ENCODE measurements around the gene LHFPL3. TPM values are rescaled to one million over a fixed set of nuclear protein-coding genes. Genes with fewer than 3 reads are reported as not detected.

LHFPL3 gene
- total and polyA plus RNA-seq, 7 donors: 0.17 to 0.55 (median 0.36) TPM; not detected in 4

- TF ChIP-seq, protein P1, sequence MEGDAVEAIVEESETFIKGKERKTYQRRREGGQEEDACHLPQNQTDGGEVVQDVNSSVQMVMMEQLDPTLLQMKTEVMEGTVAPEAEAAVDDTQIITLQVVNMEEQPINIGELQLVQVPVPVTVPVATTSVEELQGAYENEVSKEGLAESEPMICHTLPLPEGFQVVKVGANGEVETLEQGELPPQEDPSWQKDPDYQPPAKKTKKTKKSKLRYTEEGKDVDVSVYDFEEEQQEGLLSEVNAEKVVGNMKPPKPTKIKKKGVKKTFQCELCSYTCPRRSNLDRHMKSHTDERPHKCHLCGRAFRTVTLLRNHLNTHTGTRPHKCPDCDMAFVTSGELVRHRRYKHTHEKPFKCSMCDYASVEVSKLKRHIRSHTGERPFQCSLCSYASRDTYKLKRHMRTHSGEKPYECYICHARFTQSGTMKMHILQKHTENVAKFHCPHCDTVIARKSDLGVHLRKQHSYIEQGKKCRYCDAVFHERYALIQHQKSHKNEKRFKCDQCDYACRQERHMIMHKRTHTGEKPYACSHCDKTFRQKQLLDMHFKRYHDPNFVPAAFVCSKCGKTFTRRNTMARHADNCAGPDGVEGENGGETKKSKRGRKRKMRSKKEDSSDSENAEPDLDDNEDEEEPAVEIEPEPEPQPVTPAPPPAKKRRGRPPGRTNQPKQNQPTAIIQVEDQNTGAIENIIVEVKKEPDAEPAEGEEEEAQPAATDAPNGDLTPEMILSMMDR (IDR thresholded peaks at IDR 0.05): no peak
- TF ChIP-seq POLR2A (IDR thresholded peaks at IDR 0.05): no peak
- no peak for TF ChIP-seq POLR2AphosphoS5 (IDR thresholded peaks at IDR 0.05)
- TF ChIP-seq EP300 (IDR thresholded peaks at IDR 0.05): no peak
- DNase-seq: no peak
- H3K27me3 ChIP-seq: no peaks in the 10 kb centered on the region
- H3K4me1 ChIP-seq: peaks cover 0 to 7% (median 3%) of the 10 kb centered on the region in 4 donors
- no peak overlapping the region for H3K27ac ChIP-seq
- intact Hi-C loops (cut with DNase I): no loop called here
- no peaks in the 10 kb centered on the region for H3K9me3 ChIP-seq
- H3K36me3 ChIP-seq: no peaks in the 10 kb centered on the region
- H3K4me3 ChIP-seq: no peak overlapping the region
Observed at GRCh38 chr7:104839842-104840241, 511.4 kb downstream of the LHFPL3 start.

GRCh38 chr7:104841798-104842197 is 513.4 kb downstream of the LHFPL3 start:
- Histone ChIP-seq H3K27me3 (peaks cover 0 to 9% (median 0%) of the 10 kb centered on the region in 3 donors), H3K27ac (no peak overlapping the region), H3K4me1 (peaks cover 0 to 7% (median 3%) of the 10 kb centered on the region in 4 donors), H3K36me3 (no peaks in the 10 kb centered on the region), H3K9me3 (no peaks in the 10 kb centered on the region), H3K4me3 (no peak overlapping the region)
- 78 to 80% methylated on average over 1 of the region's 1 CpG for WGBS, 2 donors
- TF ChIP-seq, protein P1 (IDR thresholded peaks at IDR 0.05): no peak
- DNase-seq: no peak
- intact Hi-C loops (cut with DNase I): no loop called here

GRCh38 chr7:104843198-104843597 is 514.8 kb downstream of the LHFPL3 start:
- Histone ChIP-seq H3K4me1 (peaks cover 0 to 7% (median 2%) of the 10 kb centered on the region in 4 donors), H3K9me3 (no peaks in the 10 kb centered on the region), H3K4me3 (no peak overlapping the region), H3K27ac (no peak overlapping the region), H3K36me3 (no peaks in the 10 kb centered on the region), H3K27me3 (peaks cover 0 to 9% (median 0%) of the 10 kb centered on the region in 3 donors)
- no peak for DNase-seq
- 82 to 83% methylated on average over 5 of the region's 5 CpGs for WGBS, 2 donors
- TF ChIP-seq, protein P1 (IDR thresholded peaks at IDR 0.05): no peak
- TF ChIP-seq EP300 (IDR thresholded peaks at IDR 0.05): no peak
- TF ChIP-seq POLR2A (IDR thresholded peaks at IDR 0.05): no peak
- no peak for TF ChIP-seq POLR2AphosphoS5 (IDR thresholded peaks at IDR 0.05)
- intact Hi-C loops (cut with DNase I): no loop called here

DNA sequence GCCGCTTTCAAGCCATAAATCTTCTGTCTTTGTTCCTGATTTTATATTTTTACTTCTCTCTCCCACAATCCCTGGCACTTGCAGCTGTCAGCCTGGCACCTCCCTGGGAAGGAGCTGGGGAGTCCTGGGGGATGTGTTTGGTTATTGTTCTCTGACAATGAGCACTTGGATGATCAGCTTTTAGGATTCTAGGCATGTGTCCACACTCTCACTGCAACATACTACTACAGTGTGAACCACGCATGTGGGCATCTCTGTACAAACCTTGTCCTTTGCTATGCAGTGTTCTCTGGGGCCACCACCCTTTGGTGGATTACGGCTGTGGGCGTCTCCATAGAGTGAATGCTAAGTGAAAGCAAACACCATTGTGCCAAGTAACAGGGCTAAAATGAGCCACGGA is 517.2 kb downstream of the LHFPL3 start:
- peaks cover 0 to 9% (median 0%) of the 10 kb centered on the region in 3 donors for H3K27me3 ChIP-seq
- H3K27ac ChIP-seq: no peak overlapping the region
- intact Hi-C loops (cut with DNase I): loop anchor here (5.0 kb wide), 2 partner anchors 198 to 613 kb away; no protein-coding TSS in a partner anchor
- WGBS, 2 donors: 72 to 84% methylated on average over 5 of the region's 5 CpGs
- no peaks in the 10 kb centered on the region for H3K36me3 ChIP-seq
- no peaks in the 10 kb centered on the region for H3K4me1 ChIP-seq
- TF ChIP-seq POLR2A (IDR thresholded peaks at IDR 0.05): no peak
- no peak for TF ChIP-seq POLR2AphosphoS5 (IDR thresholded peaks at IDR 0.05)
- TF ChIP-seq, protein P1 (IDR thresholded peaks at IDR 0.05): no peak
- no peak for TF ChIP-seq EP300 (IDR thresholded peaks at IDR 0.05)
- H3K9me3 ChIP-seq: no peaks in the 10 kb centered on the region
- no peak overlapping the region for H3K4me3 ChIP-seq
- no peak for DNase-seq

- Histone ChIP-seq H3K4me3 (no peak overlapping the region), H3K27me3 (peaks cover 0 to 9% (median 0%) of the 10 kb centered on the region in 3 donors), H3K4me1 (no peaks in the 10 kb centered on the region), H3K27ac (no peak overlapping the region), H3K36me3 (no peaks in the 10 kb centered on the region), H3K9me3 (no peaks in the 10 kb centered on the region)
- TF ChIP-seq POLR2AphosphoS5 (IDR thresholded peaks at IDR 0.05) (no peak), EP300 (IDR thresholded peaks at IDR 0.05) (no peak), POLR2A (IDR thresholded peaks at IDR 0.05) (no peak)
- TF ChIP-seq, protein P1 (IDR thresholded peaks at IDR 0.05): no peak
- intact Hi-C loops (cut with DNase I): loop anchor here (5.0 kb wide), 2 partner anchors 199 to 614 kb away; no protein-coding TSS in a partner anchor
- WGBS, 2 donors: 86 to 93% methylated on average over 1 of the region's 1 CpG
- DNase-seq: no peak
Observed at GRCh38 chr7:104846731-104847130, 518.3 kb downstream of the LHFPL3 start.
